IMR-90 (cell line): ENCODE data around the gene CD38. TPM values are rescaled to one million over a fixed set of nuclear protein-coding genes. Genes with fewer than 3 reads are reported as not detected.

Experiments
- ATAC-seq: fragments of 200-7000 bp; cut with Tn5 transposase; 2 replicates; pipeline ENCODE4 v1.9.1; 2020; ENCODE audit warnings: low read depth, mild to moderate bottlenecking, moderate library complexity
- BruUV-seq: library from RNA; stranded (reverse); fragments of 400-500 nt; replicated peaks from 2 replicates; lab custom pipeline; 2021; lab: Mats Ljungman, UMichigan
- CTCF ChIA-PET: fragments of 300-600 bp; formaldehyde crosslinking; extraction: SDS; loops from one replicate; lab custom pipeline; 2021; ENCODE audit warnings: antibody characterized with exemption; lab: Yijun Ruan, JAX
- POLR2A ChIA-PET: fragments of 300-600 bp; sonication (Branson Sonifier 250); formaldehyde crosslinking; loops from one replicate; lab custom pipeline; 2022; ENCODE audit warnings: antibody characterized with exemption; ENCODE audit not compliant: unreplicated experiment; lab: Charles Lee
- DNase-seq: peaks from one replicate; pipeline ENCODE4 v3.0.0; 2013
- H2AFZ ChIP-seq: replicated peaks from 2 replicates; pipeline ENCODE3; 2013; ENCODE audit warnings: low read length, mild to moderate bottlenecking; ENCODE audit not compliant: poor library complexity
- H2AK5ac ChIP-seq: 2 replicates; pipeline ENCODE4 v1.6.1; 2013; ENCODE audit warnings: low read depth, low read length, inconsistent platforms
- H2AK9ac ChIP-seq: replicated peaks from 2 replicates; pipeline ENCODE3; 2013; ENCODE audit warnings: mild to moderate bottlenecking, low read depth, low read length, moderate library complexity; ENCODE audit not compliant: poor library complexity
- H2BK120ac ChIP-seq: 2 replicates; pipeline ENCODE4 v1.6.1; 2013; ENCODE audit warnings: low read depth, low read length, inconsistent platforms
- H2BK15ac ChIP-seq: 3 replicates; pipeline ENCODE4 v1.6.1; 2013; ENCODE audit warnings: low read depth, low read length, inconsistent platforms
- H2BK20ac ChIP-seq: 2 replicates; pipeline ENCODE4 v1.6.1; 2013; ENCODE audit warnings: low read depth, mild to moderate bottlenecking, inconsistent platforms, low read length, moderate library complexity
- H2BK5ac ChIP-seq: 2 replicates; pipeline ENCODE4 v1.6.1; 2013; ENCODE audit warnings: mild to moderate bottlenecking, low read depth, low read length, inconsistent platforms; ENCODE audit not compliant: poor library complexity, severe bottlenecking
- H3K14ac ChIP-seq: replicated peaks from 2 replicates; pipeline ENCODE4 v1.6.1; 2013; ENCODE audit warnings: low read depth, low read length, inconsistent platforms
- H3K18ac ChIP-seq: 2 replicates; pipeline ENCODE4 v1.6.1; 2013; ENCODE audit warnings: low read depth, low read length, control low read depth
- H3K23ac ChIP-seq: 2 replicates; pipeline ENCODE4 v1.6.1; 2013; ENCODE audit warnings: low read depth, low read length, inconsistent platforms
- H3K27ac ChIP-seq: 2 replicates; pipeline ENCODE4 v1.5.1; 2013; ENCODE audit warnings: mild to moderate bottlenecking, control low read depth, low read length; ENCODE audit not compliant: insufficient read depth
- H3K27me3 ChIP-seq: 2 replicates; pipeline ENCODE4 v1.6.1; 2013; ENCODE audit warnings: low read length; ENCODE audit not compliant: control insufficient read depth, insufficient read depth
- H3K36me3 ChIP-seq: 2 replicates; pipeline ENCODE4 v1.6.1; 2013; ENCODE audit warnings: low read length, mixed read lengths; ENCODE audit not compliant: control insufficient read depth, insufficient read depth
- H3K4ac ChIP-seq: 2 replicates; pipeline ENCODE4 v1.6.1; 2013; ENCODE audit warnings: low read depth, low read length, inconsistent platforms
- H3K4me1 ChIP-seq: 2 replicates; pipeline ENCODE4 v1.6.1; 2013; ENCODE audit warnings: low read length, mixed read lengths; ENCODE audit not compliant: control insufficient read depth, insufficient read depth
- H3K4me2 ChIP-seq: 2 replicates; pipeline ENCODE4 v1.6.1; 2013; ENCODE audit warnings: low read depth, mild to moderate bottlenecking, control low read depth, low read length, moderate library complexity
- H3K4me3 ChIP-seq: 2 replicates; pipeline ENCODE4 v1.5.1; 2013; ENCODE audit warnings: low read depth, mild to moderate bottlenecking, control low read depth, low read length, moderate library complexity; ENCODE audit not compliant: insufficient read depth
- H3K56ac ChIP-seq: 2 replicates; pipeline ENCODE4 v1.6.1; 2013; ENCODE audit warnings: low read length, inconsistent platforms; ENCODE audit not compliant: insufficient read depth; ENCODE audit errors: extremely low read depth
- H3K79me1 ChIP-seq, 2 experiments: 2 replicates each; pipeline ENCODE4 v1.6.1; 2013; ENCODE audit warnings: low read length in 2 of 2, inconsistent platforms in 1 of 2, low read depth in 1 of 2
- H3K9ac ChIP-seq: 2 replicates; pipeline ENCODE4 v1.6.1; 2013; ENCODE audit warnings: low read depth, low read length, control low read depth
- H3K9me1 ChIP-seq: 2 replicates; pipeline ENCODE4 v1.6.1; 2013; ENCODE audit warnings: low read length, inconsistent platforms; ENCODE audit not compliant: insufficient read depth
- H3K9me3 ChIP-seq: 2 replicates; pipeline ENCODE4 v1.6.1; 2013; ENCODE audit warnings: low read length; ENCODE audit not compliant: control insufficient read depth, insufficient read depth
- H4K20me1 ChIP-seq: 2 replicates; pipeline ENCODE4 v1.6.1; 2013; ENCODE audit warnings: low read length, inconsistent platforms; ENCODE audit not compliant: insufficient read depth
- H4K5ac ChIP-seq: 2 replicates; pipeline ENCODE4 v1.6.1; 2013; ENCODE audit warnings: mild to moderate bottlenecking, low read depth, low read length, control low read depth
- H4K8ac ChIP-seq, 2 experiments: 2 replicates each; pipeline ENCODE4 v1.6.1; 2013; ENCODE audit warnings: low read depth in 2 of 2, low read length in 2 of 2, control low read depth in 1 of 2, inconsistent platforms in 1 of 2
- H4K91ac ChIP-seq: 2 replicates; pipeline ENCODE4 v1.6.1; 2013; ENCODE audit warnings: low read depth, low read length, inconsistent platforms; ENCODE audit not compliant: insufficient read depth
- BHLHE40 ChIP-seq: fragments of 150-350 bp; IDR thresholded peaks from 2 replicates; pipeline ENCODE4 v1.6.1; 2016; ENCODE audit warnings: mild to moderate bottlenecking, low read depth, low read length
- CEBPB ChIP-seq: IDR thresholded peaks from 2 replicates; pipeline ENCODE4 v1.6.1; 2012; ENCODE audit warnings: low read depth, low read length, improper control_type of control experiment
- CHD1 ChIP-seq: IDR thresholded peaks from 2 replicates; pipeline ENCODE4 v1.6.1; 2012; ENCODE audit warnings: low read depth, low read length, improper control_type of control experiment
- CTCF ChIP-seq: conservative IDR thresholded peaks from 2 replicates; pipeline ENCODE4 v1.5.1; 2012; ENCODE audit warnings: mild to moderate bottlenecking, low read depth, low read length, improper control_type of control experiment
- FOS ChIP-seq: fragments of 150-350 bp; IDR thresholded peaks from 2 replicates; pipeline ENCODE4 v1.6.1; 2016; ENCODE audit warnings: low read depth, low read length
- MAFK ChIP-seq: IDR thresholded peaks from 2 replicates; pipeline ENCODE4 v1.6.1; 2012; ENCODE audit warnings: low read depth, low read length, improper control_type of control experiment
- MAZ ChIP-seq: IDR thresholded peaks from 2 replicates; pipeline ENCODE4 v1.6.1; 2012; ENCODE audit warnings: low read depth, mild to moderate bottlenecking, low read length, improper control_type of control experiment, moderate library complexity, borderline replicate concordance
- MXI1 ChIP-seq: IDR thresholded peaks from 2 replicates; pipeline ENCODE4 v1.6.1; 2012; ENCODE audit warnings: low read depth, mild to moderate bottlenecking, low read length, moderate library complexity, borderline replicate concordance
- NFE2L2 ChIP-seq: fragments of 150-350 bp; IDR thresholded peaks from 2 replicates; pipeline ENCODE4 v1.6.1; 2016; ENCODE audit warnings: low read depth, mild to moderate bottlenecking, low read length
- POLR2A ChIP-seq: IDR thresholded peaks from 2 replicates; pipeline ENCODE4 v1.6.1; 2012; ENCODE audit warnings: mild to moderate bottlenecking, low read depth, low read length
- RAD21 ChIP-seq: IDR thresholded peaks from 2 replicates; pipeline ENCODE4 v1.6.1; 2012; ENCODE audit warnings: low read length, improper control_type of control experiment
- RCOR1 ChIP-seq: IDR thresholded peaks from 2 replicates; pipeline ENCODE4 v1.6.1; 2012; ENCODE audit warnings: mild to moderate bottlenecking, low read length, improper control_type of control experiment; ENCODE audit not compliant: insufficient replicate concordance
- RFX5 ChIP-seq: IDR thresholded peaks from 2 replicates; pipeline ENCODE4 v1.8.0; 2012; ENCODE audit warnings: low read depth, mild to moderate bottlenecking, low read length, moderate library complexity
- SMC3 ChIP-seq: fragments of 150-350 bp; IDR thresholded peaks from 2 replicates; pipeline ENCODE4 v1.6.1; 2016; ENCODE audit warnings: low read depth, mild to moderate bottlenecking, antibody characterized with exemption, low read length, moderate library complexity
- USF2 ChIP-seq: fragments of 150-350 bp; IDR thresholded peaks from 2 replicates; pipeline ENCODE4 v1.6.1; 2017; ENCODE audit warnings: mild to moderate bottlenecking, antibody characterized with exemption, low read length, low read depth
- WGBS, 2 experiments: methylation state at CpG; one replicate each; pipeline versions ENCODE4 v1.1.5 to v1.1.7; 2013; ENCODE audit warnings: missing lambda C conversion rate in 2 of 2; ENCODE audit not compliant: insufficient read length in 1 of 2; ENCODE audit errors: extremely low coverage in 2 of 2; 5-methylcytosine and 5-hydroxymethylcytosine counted together
- dilution Hi-C: fragments of 300-500 bp; cut with HindIII; formaldehyde crosslinking; loops from one replicate; pipeline ENCODE4 v1.14.3; 2018; ENCODE audit warnings: low sequenced_read_pairs; ENCODE audit not compliant: unreplicated experiment
- in situ Hi-C: fragments of 300-500 bp; cut with MboI; formaldehyde crosslinking; loops from 3 replicates; pipeline ENCODE4 v1.14.3; 2019; ENCODE audit warnings: low sequenced_read_pairs, inconsistent platforms, mixed read lengths
- intact Hi-C: fragments of 100-400 bp; cut with micrococcal nuclease; formaldehyde crosslinking; loops from 2 replicates; pipeline ENCODE4 v1.10.0; 2022
- polyA plus RNA-seq, 3 experiments: library from polyadenylated mRNA; depleted of rRNA; stranded (reverse); fragments of >200 nt; gene quantifications; 2 replicates each; pipeline ENCODE4 v1.2.3, GENCODE V29; 2012; ENCODE audit warnings: low replicate concordance in 1 of 3
- total RNA-seq: library from RNA; depleted of rRNA; stranded (reverse); fragments of >200 nt; gene quantifications from 2 replicates; pipeline ENCODE4 v1.2.3, GENCODE V29; 2012

The CD38 gene
- total and polyA plus RNA-seq, 2 of the 4 experiments (the other 2 are of a cell fraction) = not detected

- H3K27me3 ChIP-seq = peaks cover 26% of the 10 kb centered on the region
- in situ Hi-C loops (no loop called here), intact Hi-C loops (no loop called here), dilution Hi-C loops (no loop called here)
- H3K9me1 ChIP-seq = no peaks in the 10 kb centered on the region
- no peak overlapping the region for H3K27ac ChIP-seq
- no peak overlapping the region for H2BK5ac ChIP-seq
- H3K18ac ChIP-seq = no peak overlapping the region
- no peak for DNase-seq
- ATAC-seq = no peak
- H2BK120ac ChIP-seq = no peak overlapping the region
- H3K56ac ChIP-seq = no peak overlapping the region
- H3K23ac ChIP-seq = no peak overlapping the region
- H4K91ac ChIP-seq = no peak overlapping the region
- H2AK9ac ChIP-seq = no peak overlapping the region
- no peaks in the 10 kb centered on the region for H3K36me3 ChIP-seq
- BruUV-seq = no TSS peak
- no peak overlapping the region for H2AK5ac ChIP-seq
- no peak for TF ChIP-seq CEBPB
- no peak for TF ChIP-seq CTCF
- no peak for TF ChIP-seq MAZ
- no peak for TF ChIP-seq NFE2L2
- TF ChIP-seq RFX5 = no peak
- TF ChIP-seq BHLHE40 = no peak
- no peak for TF ChIP-seq FOS
- no peak for TF ChIP-seq USF2
- no peak for TF ChIP-seq RAD21
- no peak for TF ChIP-seq MXI1
- no peak for TF ChIP-seq MAFK
- TF ChIP-seq POLR2A = no peak
- no peak for TF ChIP-seq SMC3
- no peak for TF ChIP-seq RCOR1
- no peak for TF ChIP-seq CHD1
- no CpG with 5 or more reads among the region's 6 CpGs for WGBS, 2 experiments
- no peak overlapping the region for H3K14ac ChIP-seq
- H4K5ac ChIP-seq = no peak overlapping the region
- no peak overlapping the region for H3K4me2 ChIP-seq
- POLR2A ChIA-PET = no interaction called here
- no peak overlapping the region for H2BK15ac ChIP-seq
- no peak overlapping the region for H2AFZ ChIP-seq
- CTCF ChIA-PET = no interaction called here
- no peak overlapping the region for H2BK20ac ChIP-seq
- no peak overlapping the region for H3K4me3 ChIP-seq
- H3K4ac ChIP-seq = no peak overlapping the region
- no peaks in the 10 kb centered on the region for H3K4me1 ChIP-seq
- H3K9me3 ChIP-seq = peaks cover 6% of the 10 kb centered on the region
- H3K9ac ChIP-seq = no peak overlapping the region
- H4K8ac ChIP-seq = no peak overlapping the region
- H4K20me1 ChIP-seq = no peaks in the 10 kb centered on the region
- H3K79me1 ChIP-seq = no peaks in the 10 kb centered on the region
Observed at GRCh38 chr4:15873117-15873516, 95.0 kb downstream of the CD38 start.
